HepG2 (cell line): ENCODE results near the gene C2CD3. TPM values are rescaled to one million over a fixed set of nuclear protein-coding genes. Genes with fewer than 3 reads are reported as not detected.
"Not testable (repeated sequence)": the region's sequence is repeated elsewhere in the genome, so short reads cannot be mapped to it uniquely, and the experiment has no call there.

Source experiments
- ATAC-seq: fragments of 200-7000 bp; cut with Tn5 transposase; 3 replicates; pipeline ENCODE4 v1.9.1; 2020; ENCODE audit warnings: mild to moderate bottlenecking, moderate library complexity
- BruUV-seq: library from RNA; stranded (reverse); fragments of 400-500 nt; replicated peaks from 2 replicates; lab custom pipeline; 2021; lab: Mats Ljungman, UMichigan
- CTCF ChIA-PET: fragments of 300-600 bp; formaldehyde crosslinking; extraction: SDS; loops from one replicate; lab custom pipeline; 2021; ENCODE audit warnings: low total read pairs, inconsistent platforms, low intra/inter-chr PET ratio; lab: Yijun Ruan, JAX
- POLR2A ChIA-PET: fragments of 350-600 bp; sonication (Branson Sonifier 250); formaldehyde crosslinking; loops from one replicate; lab custom pipeline; 2020; ENCODE audit warnings: antibody characterized with exemption, inconsistent platforms; lab: Yijun Ruan, JAX
- DNase-seq: peaks from one replicate; pipeline ENCODE4 v3.0.0-alpha.2; 2015; ENCODE audit warnings: low spot score
- FAIRE-seq: peaks from 3 replicates; lab custom pipeline; 2011; peaks lifted over from hg19 to GRCh38; lab: Jason Lieb, UNC
- H2AFZ ChIP-seq: one replicate; pipeline ENCODE4 v1.6.1; 2011; ENCODE audit warnings: low read length, inconsistent platforms
- H3K27ac ChIP-seq: fragments of 300-600 bp; 3 replicates; pipeline ENCODE4 v1.8.0; 2011; ENCODE audit warnings: mixed run types, mild to moderate bottlenecking, mixed read lengths, low read length, inconsistent platforms; ENCODE audit not compliant: insufficient read depth; ENCODE audit errors: extremely low read length
- H3K27me3 ChIP-seq, 2 experiments: fragments of 200-600 bp in 1 of 2; 2 replicates in 1 of 2; 3 replicates in 1 of 2; pipeline versions ENCODE4 v1.6.0 to v1.8.0; 2011; ENCODE audit warnings: low read length in 2 of 2, mild to moderate bottlenecking in 2 of 2, moderate library complexity in 2 of 2, inconsistent platforms in 1 of 2; ENCODE audit not compliant: insufficient read depth in 2 of 2, control insufficient read depth in 1 of 2
- H3K36me3 ChIP-seq, 2 experiments: fragments of 200-600 bp in 1 of 2; replicated peaks in 1 of 2; 2 replicates in 1 of 2; 3 replicates in 1 of 2; pipeline versions ENCODE4 v1.5.1 to v1.8.0; 2011; ENCODE audit warnings: low read length in 2 of 2, inconsistent platforms in 1 of 2; ENCODE audit not compliant: insufficient read depth in 2 of 2, control insufficient read depth in 1 of 2
- H3K4me1 ChIP-seq: 2 replicates; pipeline ENCODE4 v1.5.1; 2012; ENCODE audit warnings: low read length, inconsistent platforms; ENCODE audit not compliant: insufficient read depth
- H3K4me2 ChIP-seq: 2 replicates; pipeline ENCODE4 v1.6.0; 2011; ENCODE audit warnings: low read depth, low read length, inconsistent platforms
- H3K4me3 ChIP-seq, 3 experiments: fragments of 200-600 bp in 1 of 3; sonication (generic), shearing (Covaris generic) in 1 of 3; replicated peaks in 1 of 3; 2 replicates each; pipeline ENCODE4 v1.5.1; 2011 to 2016; ENCODE audit warnings: low read length in 3 of 3, inconsistent platforms in 2 of 3, low read depth in 2 of 3, mild to moderate bottlenecking in 2 of 3, control low read depth in 1 of 3, mixed read lengths in 1 of 3; ENCODE audit not compliant: insufficient read depth in 1 of 3
- H3K79me2 ChIP-seq: one replicate; pipeline ENCODE4 v1.6.1; 2011; ENCODE audit warnings: low read length, inconsistent platforms; ENCODE audit not compliant: insufficient read depth
- H3K9ac ChIP-seq: 2 replicates; pipeline ENCODE4 v1.6.0; 2011; ENCODE audit warnings: mild to moderate bottlenecking, low read depth, low read length, inconsistent platforms; ENCODE audit not compliant: insufficient read depth
- H3K9me3 ChIP-seq: 2 replicates; pipeline ENCODE4 v1.5.1; 2012; ENCODE audit warnings: mild to moderate bottlenecking, low read length
- H4K20me1 ChIP-seq: 2 replicates; pipeline ENCODE4 v1.6.0; 2011; ENCODE audit warnings: inconsistent platforms, mild to moderate bottlenecking, low read length, moderate library complexity; ENCODE audit not compliant: insufficient read depth
- WGBS: methylation state at CpG from one replicate; pipeline ENCODE4 v1.1.6; 2017; ENCODE audit warnings: low lambda C conversion rate; 5-methylcytosine and 5-hydroxymethylcytosine counted together
- in situ Hi-C: cut with HindIII; loops from 2 replicates; pipeline ENCODE4 v1.10.0; 2017; ENCODE audit warnings: low pct_unique_long_range_greater_than_20kb; ENCODE audit not compliant: extremely low pct_ligation_motif_present
- intact Hi-C: fragments of 100-400 bp; cut with micrococcal nuclease; formaldehyde crosslinking; loops from one replicate; pipeline ENCODE4 v1.10.0; 2022; ENCODE audit not compliant: unreplicated experiment
- polyA plus RNA-seq, 8 experiments: library from polyadenylated mRNA; depleted of rRNA in 3 of 8; stranded (reverse) in 7 of 8; unstranded in 1 of 8; fragments of >200 nt; fragmentation: Illumina TruSeq in 4 of 8; extraction: Trizol in 4 of 8; gene quantifications; 2 replicates each; pipeline versions ENCODE4 v1.2.1 to v1.2.3, GENCODE V29; 2011 to 2016; ENCODE audit warnings: low read depth in 4 of 8, missing spikeins in 1 of 8, mixed read lengths in 1 of 8; ENCODE audit not compliant: insufficient read depth in 1 of 8
- total RNA-seq, 5 experiments: library from RNA; depleted of rRNA; stranded (reverse); fragments of >200 nt; fragmentation: Illumina TruSeq; extraction: Trizol; gene quantifications; 2 replicates each; pipeline ENCODE4 v1.2.3, GENCODE V29; 2016; ENCODE audit warnings: low read depth in 1 of 5

The C2CD3 gene
- total and polyA plus RNA-seq, 2 of the 13 experiments (the other 11 are each of a cell fraction or from before 2014, with no cell fraction given), result 5.5 to 6.4 TPM

- H3K27me3 ChIP-seq, intact Hi-C loops, H3K4me2 ChIP-seq, H3K9me3 ChIP-seq, H3K27ac ChIP-seq, H3K4me3 ChIP-seq, CTCF ChIA-PET, POLR2A ChIA-PET, H4K20me1 ChIP-seq, H3K79me2 ChIP-seq, BruUV-seq, FAIRE-seq, H2AFZ ChIP-seq, ATAC-seq, DNase-seq, in situ Hi-C loops, H3K9ac ChIP-seq, H3K36me3 ChIP-seq: not testable (repeated sequence)
- WGBS, result 97% methylated on average over 1 of the region's 1 CpG
- peaks cover 27% of the 10 kb centered on the region for H3K4me1 ChIP-seq
These were observed 107.2 kb downstream of the C2CD3 start for GRCh38 chr11:74063628-74064027.

- H3K36me3 ChIP-seq, H3K79me2 ChIP-seq, intact Hi-C loops, FAIRE-seq, in situ Hi-C loops, H3K27ac ChIP-seq, H4K20me1 ChIP-seq, CTCF ChIA-PET, DNase-seq, H3K9ac ChIP-seq, POLR2A ChIA-PET, H3K9me3 ChIP-seq, H3K4me3 ChIP-seq, H3K4me1 ChIP-seq, BruUV-seq, H2AFZ ChIP-seq, ATAC-seq, H3K27me3 ChIP-seq, H3K4me2 ChIP-seq: not testable (repeated sequence)
- 89% methylated on average over 4 of the region's 4 CpGs for WGBS
These were observed 109.2 kb downstream of the C2CD3 start for GRCh38 chr11:74061599-74061998.
